SH-SY5Y (cell line): ENCODE results near the gene SLC40A1.

Source experiments
- GATA2 ChIP-seq: IDR thresholded peaks from 2 replicates; pipeline ENCODE4 v1.6.1; 2011; ENCODE audit warnings: mild to moderate bottlenecking, low read depth, low read length
- GATA3 ChIP-seq: IDR thresholded peaks from 2 replicates; pipeline ENCODE4 v1.6.1; 2011; ENCODE audit warnings: low read depth, mild to moderate bottlenecking, low read length, moderate library complexity

- TF ChIP-seq GATA2: no peak
- TF ChIP-seq GATA3: no peak
Observed at GRCh38 chr2:189548666-189549448, 31.7 kb downstream of the SLC40A1 start.
